ENCODE data around the gene LZTS2.
A peak's percentile ranks its signal among the peaks of the same experiment; 100 is the strongest.

LZTS2 gene

GRCh38 chr10:100998991-100999741, 442 bp upstream of the LZTS2 start:
- peak; percentile 81 for DNase-seq

- peak; percentile 61 for DNase-seq
Measured at GRCh38 chr10:101000127-101000914, 713 bp downstream of the LZTS2 start.

GRCh38 chr10:101000915-101001658, 1.5 kb downstream of the LZTS2 start:
- DNase-seq, result peak; percentile 43

DNA sequence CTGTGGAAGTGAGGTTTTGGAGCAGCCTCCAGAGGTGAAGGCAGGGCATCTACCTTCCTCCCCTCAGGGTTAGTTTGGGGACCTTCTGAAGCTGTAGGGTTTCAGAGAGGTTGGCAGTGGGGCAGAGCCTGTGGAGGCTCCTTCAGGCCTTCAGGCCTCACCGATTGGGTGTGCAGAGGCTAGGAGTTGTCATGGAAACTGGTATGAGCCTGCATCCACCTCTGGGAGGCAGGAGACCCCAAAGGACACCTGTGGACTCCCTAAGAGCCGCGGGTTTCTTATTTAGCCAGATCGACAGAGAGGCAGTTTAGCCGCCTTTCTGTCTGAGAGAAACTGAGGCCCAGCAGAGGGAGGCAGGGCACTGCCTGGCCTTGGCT, 2.0 kb downstream of the LZTS2 start:
- no peak for DNase-seq

GRCh38 chr10:101002456-101002855, 2.8 kb downstream of the LZTS2 start:
- DNase-seq, result no peak

- DNase-seq, result no peak
Measured at GRCh38 chr10:101003639-101004206, 4.1 kb downstream of the LZTS2 start.

DNA sequence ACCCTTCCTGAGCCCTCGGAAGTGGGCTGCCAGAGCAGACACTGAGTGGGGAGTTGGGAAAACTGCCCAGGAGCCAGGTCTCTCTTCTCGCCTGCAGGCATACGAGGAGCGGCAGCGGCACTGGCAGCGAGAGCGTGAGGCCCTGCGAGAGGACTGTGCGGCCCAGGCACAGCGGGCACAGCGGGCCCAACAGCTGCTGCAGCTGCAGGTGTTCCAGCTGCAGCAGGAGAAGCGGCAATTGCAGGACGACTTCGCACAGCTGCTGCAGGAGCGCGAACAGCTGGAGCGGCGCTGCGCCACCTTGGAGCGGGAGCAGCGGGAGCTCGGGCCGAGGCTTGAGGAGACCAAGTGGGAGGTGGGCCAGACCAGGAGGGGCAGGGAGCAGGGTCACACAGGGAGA, 5.8 kb downstream of the LZTS2 start:
- no peak for DNase-seq

DNA sequence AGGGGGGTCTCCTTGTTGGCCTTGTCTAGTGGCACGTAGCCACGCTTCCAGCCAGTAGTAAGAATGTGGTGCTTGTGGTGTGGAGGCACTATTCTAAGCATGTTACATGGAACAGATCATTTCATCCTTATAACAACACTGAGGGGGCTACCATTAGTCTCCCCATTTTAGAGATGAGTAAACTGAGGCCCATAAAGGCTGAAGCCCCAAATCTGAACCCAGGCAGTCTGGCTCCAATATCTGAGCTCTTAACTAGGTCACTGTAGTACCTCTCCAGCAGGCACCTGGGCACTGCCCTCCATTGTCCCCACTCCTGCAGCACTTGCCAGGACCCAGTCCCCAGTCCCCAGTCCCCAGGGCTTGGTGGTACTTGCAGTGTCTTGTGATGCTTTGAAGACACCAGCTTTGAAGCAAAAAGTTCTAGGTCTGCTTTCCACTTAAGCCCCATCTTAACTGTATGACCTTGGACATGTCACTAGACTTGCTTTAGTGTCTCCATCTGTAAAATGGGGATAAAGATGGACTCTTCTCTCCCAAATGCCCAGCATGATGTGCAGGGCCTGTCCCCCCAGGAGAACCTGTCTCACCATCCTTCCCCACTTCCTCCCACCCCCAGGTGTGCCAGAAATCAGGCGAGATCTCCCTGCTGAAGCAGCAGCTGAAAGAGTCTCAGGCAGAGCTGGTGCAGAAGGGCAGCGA, 6.4 kb downstream of the LZTS2 start:
- DNase-seq, result no peak

- no peak for DNase-seq
Measured at GRCh38 chr10:101006593-101007098, 7.0 kb downstream of the LZTS2 start.

DNA sequence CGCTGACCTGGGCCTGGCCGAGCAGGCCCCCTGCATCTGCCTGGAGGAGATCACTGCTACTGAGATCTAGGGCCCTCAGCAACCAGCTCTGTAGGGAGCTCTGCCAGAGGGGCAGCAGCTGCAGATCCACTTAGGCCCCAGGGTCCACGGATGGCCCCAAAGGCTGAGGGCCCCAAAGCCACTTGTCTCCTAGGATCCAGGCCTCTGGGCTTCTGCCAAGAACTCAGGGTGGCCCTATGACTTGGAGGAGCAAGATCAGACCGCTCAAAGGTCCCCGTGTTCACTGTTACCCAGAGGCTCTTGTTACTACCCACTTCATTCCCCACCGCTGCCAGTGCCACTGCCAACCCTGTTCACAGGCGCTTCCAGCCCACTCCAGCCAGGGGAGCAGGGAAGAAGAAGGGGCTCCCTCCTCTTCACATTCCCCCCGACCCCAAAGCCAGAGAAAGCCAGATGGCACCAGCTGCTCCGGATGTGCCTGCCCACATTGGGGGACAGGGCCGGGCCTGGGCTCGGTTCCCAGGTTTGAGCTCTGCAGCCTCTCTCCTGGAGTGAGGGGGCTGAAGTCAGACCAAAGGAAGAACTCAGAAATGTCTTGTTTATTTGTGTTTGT, 7.6 kb downstream of the LZTS2 start:
- DNase-seq, result no peak

DNA sequence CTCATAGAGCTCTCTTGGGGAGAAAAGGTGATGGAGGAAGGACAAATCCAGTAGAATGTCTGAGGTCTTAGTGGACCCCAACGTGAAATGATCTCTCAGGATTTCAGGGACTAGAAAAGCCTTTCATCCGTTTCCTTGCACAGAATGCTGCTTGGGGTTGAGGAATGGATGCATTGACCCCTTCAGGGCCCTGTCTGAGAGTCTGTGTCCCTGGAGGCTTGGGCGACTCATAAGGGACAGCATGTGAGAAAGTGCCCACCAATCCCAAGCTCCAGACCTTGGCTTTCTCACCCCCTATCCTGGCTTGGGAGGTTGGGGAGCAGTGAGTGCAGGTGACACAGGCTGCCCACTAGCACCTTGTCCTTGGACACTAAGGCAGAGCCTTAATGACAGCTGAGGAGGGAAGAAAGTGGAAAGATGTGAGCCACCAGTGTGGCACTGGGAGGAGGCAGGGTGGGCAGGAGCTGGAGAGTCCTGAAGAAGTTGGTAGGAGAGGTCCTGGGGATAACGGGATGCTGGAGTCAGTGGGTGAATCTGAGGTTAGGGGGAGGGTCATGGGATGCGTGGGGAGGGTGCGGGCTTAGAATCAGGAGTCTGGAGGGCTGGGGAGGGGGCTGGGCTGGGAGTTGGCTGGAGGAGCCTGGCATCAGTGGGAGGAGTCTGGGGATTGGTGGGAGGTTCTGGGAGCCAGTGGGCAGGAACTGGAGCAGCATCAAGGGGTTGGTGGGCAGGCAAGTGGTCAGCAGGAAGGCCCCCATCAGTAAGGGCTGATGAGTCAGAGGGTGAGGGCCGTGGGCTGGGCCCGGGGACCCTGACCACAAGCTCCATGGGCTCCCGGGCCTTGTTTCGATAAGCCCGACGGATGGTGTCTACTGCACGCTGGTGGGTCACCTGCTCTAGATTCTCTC, 8.6 kb downstream of the LZTS2 start:
- no peak for DNase-seq

DNA sequence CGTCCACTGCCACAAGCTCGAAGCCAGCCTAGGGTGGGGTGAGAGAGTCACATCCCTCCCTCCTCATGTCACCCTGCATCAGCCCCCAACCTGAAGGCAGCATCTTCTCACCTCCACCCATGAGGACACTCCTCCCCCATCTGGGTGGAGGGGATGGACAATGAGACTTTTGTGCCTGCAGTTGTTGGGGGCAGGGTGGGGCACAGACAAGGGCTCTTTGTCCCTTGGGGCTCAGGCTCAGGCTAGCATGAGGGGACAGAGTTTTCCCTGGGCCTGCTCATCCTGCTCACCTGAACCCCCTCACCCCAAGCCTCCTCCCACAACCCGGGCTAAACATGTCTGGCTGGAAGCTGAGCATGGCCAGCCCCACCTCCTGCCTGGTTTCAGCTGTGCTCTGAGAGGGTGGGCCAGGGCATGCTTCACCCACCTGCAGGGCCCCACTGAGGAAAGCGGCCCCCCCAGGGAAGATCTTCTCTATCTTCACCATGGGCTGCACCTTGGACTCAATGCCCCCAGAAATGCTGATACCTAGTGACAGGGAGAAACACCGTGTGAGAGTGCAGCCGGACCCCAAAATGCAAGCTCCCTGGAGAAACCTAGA, 9.3 kb downstream of the LZTS2 start:
- no peak for DNase-seq

DNA sequence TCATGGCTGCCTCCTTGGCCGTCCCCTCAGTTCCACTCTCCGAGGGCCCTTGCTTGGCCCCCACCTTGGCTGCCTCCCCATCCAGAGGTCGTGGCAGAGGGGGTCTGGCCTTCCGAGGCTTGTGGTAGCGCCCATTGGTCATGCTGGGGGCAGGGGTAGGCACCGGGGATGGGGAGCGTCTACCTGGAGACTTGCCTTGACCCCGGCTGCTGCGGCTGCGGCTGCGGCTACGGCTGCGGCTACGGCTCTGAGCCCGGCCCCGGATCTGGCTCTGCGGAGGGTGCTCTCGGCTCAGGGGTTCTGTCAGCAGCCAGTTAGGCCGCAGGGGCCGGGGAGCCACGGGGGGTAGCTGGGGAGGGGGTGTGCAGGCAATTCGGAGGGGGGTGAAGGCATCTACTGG, 10.7 kb downstream of the LZTS2 start:
- no peak for DNase-seq

DNA sequence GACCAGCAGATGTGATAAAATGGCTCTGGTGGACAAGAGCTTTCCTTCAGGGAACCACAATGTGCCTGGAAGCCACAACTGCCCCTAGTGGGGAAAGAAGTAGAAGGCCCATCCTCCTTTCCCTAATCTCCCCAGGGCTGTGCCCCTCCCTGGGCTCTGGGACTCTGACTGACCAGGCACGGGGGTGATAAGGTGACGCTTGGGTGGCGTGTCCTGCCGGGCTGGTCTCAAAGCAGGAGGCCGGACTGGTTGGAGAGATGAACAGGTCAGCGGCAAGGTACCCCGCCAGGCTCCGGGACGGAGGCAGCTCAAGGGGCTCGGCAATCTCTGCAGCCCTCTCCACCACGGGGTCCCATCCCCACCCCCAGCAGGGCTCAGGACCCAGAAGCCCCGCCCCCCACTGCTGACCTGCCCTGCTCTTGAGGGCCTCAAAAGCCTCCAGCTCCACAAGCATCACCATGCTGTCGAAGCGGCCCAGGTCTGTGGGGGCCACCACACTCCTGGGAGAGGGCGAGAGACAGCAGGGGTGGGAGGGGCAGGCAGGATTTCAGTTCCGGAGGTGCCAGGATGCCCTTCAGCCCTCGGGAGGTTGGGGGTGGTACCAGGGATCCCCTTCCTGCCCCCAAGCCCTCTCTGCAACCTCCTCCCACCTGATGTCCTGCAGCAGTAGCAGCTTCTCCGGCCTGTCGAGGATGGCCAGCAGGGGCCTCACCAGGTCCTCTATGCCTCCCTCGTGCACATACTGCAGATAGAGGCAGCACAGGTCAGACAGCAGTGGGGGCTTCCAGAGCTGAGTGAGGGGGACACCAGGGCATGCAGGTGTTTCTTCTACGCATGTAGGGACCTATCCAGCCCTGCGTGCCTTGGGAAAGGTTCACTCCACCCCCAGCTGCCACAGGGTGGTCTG, 12.2 kb downstream of the LZTS2 start:
- peak; percentile 62 for DNase-seq

GRCh38 chr10:101012525-101013364, 13.1 kb downstream of the LZTS2 start:
- DNase-seq, result peak; percentile 97

GRCh38 chr10:101013365-101013825, 13.8 kb downstream of the LZTS2 start:
- DNase-seq, result no peak

DNA sequence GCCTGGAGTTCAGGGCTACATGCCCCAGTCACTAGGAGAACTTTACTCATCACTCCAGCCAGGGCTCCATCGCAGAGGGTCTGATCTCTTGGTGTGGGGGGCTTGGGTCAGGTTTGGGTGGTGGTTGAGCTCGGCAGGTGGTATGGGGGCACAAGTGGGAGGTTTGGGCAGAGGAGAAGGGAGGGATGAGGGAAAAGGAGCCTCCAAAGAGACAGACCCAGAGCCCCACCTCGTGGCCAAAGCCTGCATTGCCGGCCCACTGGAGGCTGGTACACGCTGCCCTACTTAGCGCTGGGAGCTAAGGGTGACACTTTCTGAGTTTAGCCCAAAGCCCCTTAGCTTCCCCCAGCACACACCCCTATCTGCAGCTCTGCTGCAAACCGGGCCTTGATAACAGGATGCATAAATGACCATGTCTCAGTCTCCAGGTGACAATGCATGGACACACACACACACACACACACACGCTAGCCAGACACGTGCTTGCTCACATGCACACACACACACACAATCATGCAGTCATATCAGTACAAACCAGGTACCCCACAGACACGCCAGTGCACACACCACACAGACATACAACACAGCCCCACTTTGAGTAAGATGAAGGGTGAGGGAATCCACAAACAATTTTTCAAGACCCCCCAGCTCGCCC, 14.7 kb downstream of the LZTS2 start:
- peak; percentile 86 for DNase-seq
